H9 (cell line): ENCODE results near the gene FAM149A. TPM values are rescaled to one million over a fixed set of nuclear protein-coding genes. Genes with fewer than 3 reads are reported as not detected.

ENCODE experiments used
- DNase-seq: peaks from one replicate; pipeline ENCODE4 v3.0.0-alpha.2; 2017
- H2AFZ ChIP-seq: one replicate; pipeline ENCODE4 v1.6.1; 2013; ENCODE audit warnings: mild to moderate bottlenecking, low read length, control low read depth, moderate library complexity
- H2AK5ac ChIP-seq: 2 replicates; pipeline ENCODE4 v1.6.1; 2013; ENCODE audit warnings: low read length, control low read depth, mixed read lengths; ENCODE audit not compliant: insufficient read length
- H2BK120ac ChIP-seq: one replicate; pipeline ENCODE4 v1.6.1; 2013; ENCODE audit warnings: low read depth, mild to moderate bottlenecking, low read length, control low read depth, inconsistent platforms; ENCODE audit not compliant: poor library complexity, severe bottlenecking
- H2BK12ac ChIP-seq: 2 replicates; pipeline ENCODE4 v1.6.1; 2013; ENCODE audit warnings: low read length, control low read depth, mixed read lengths, low read depth; ENCODE audit not compliant: insufficient read length
- H2BK15ac ChIP-seq: 2 replicates; pipeline ENCODE4 v1.6.1; 2013; ENCODE audit warnings: low read depth, low read length, control low read depth
- H2BK20ac ChIP-seq: one replicate; pipeline ENCODE4 v1.6.1; 2013; ENCODE audit warnings: low read depth, mild to moderate bottlenecking, low read length, control low read depth, inconsistent platforms; ENCODE audit not compliant: poor library complexity, severe bottlenecking
- H2BK5ac ChIP-seq: 2 replicates; pipeline ENCODE4 v1.6.1; 2013; ENCODE audit warnings: low read length, control low read depth, mixed read lengths; ENCODE audit not compliant: insufficient read length
- H3K14ac ChIP-seq: 2 replicates; pipeline ENCODE4 v1.6.1; 2013; ENCODE audit warnings: low read length, control low read depth; ENCODE audit not compliant: insufficient read depth
- H3K18ac ChIP-seq: 2 replicates; pipeline ENCODE4 v1.6.1; 2013; ENCODE audit warnings: low read depth, mild to moderate bottlenecking, mixed read lengths, low read length, control low read depth; ENCODE audit not compliant: insufficient read length
- H3K23ac ChIP-seq: 2 replicates; pipeline ENCODE4 v1.6.1; 2013; ENCODE audit warnings: low read length, control low read depth, mixed read lengths, low read depth; ENCODE audit not compliant: insufficient read length
- H3K23me2 ChIP-seq: 2 replicates; pipeline ENCODE4 v1.6.1; 2013; ENCODE audit warnings: low read depth, mild to moderate bottlenecking, mixed read lengths, low read length, control low read depth; ENCODE audit not compliant: insufficient read length, poor library complexity, severe bottlenecking
- H3K27ac ChIP-seq: 2 replicates; pipeline ENCODE4 v1.5.1; 2013; ENCODE audit warnings: low read length, control low read depth, mixed read lengths, low read depth; ENCODE audit not compliant: insufficient read length
- H3K27me3 ChIP-seq: 2 replicates; pipeline ENCODE4 v1.6.1; 2013; ENCODE audit warnings: low read length, control low read depth, inconsistent platforms; ENCODE audit not compliant: insufficient read depth
- H3K4ac ChIP-seq: 2 replicates; pipeline ENCODE4 v1.6.1; 2013; ENCODE audit warnings: low read depth, mild to moderate bottlenecking, control low read depth, inconsistent platforms, low read length, moderate library complexity
- H3K4me1 ChIP-seq: 2 replicates; pipeline ENCODE4 v1.6.1; 2013; ENCODE audit warnings: low read length, control low read depth, inconsistent platforms; ENCODE audit not compliant: insufficient read depth
- H3K4me2 ChIP-seq: 2 replicates; pipeline ENCODE4 v1.6.1; 2013; ENCODE audit warnings: low read length, control low read depth, mixed read lengths; ENCODE audit not compliant: insufficient read length, insufficient read depth
- H3K56ac ChIP-seq: 2 replicates; pipeline ENCODE4 v1.6.1; 2013; ENCODE audit warnings: low read depth, mild to moderate bottlenecking, mixed read lengths, low read length, control low read depth; ENCODE audit not compliant: insufficient read length
- H3K79me1 ChIP-seq: 2 replicates; pipeline ENCODE4 v1.6.1; 2013; ENCODE audit warnings: low read depth, mild to moderate bottlenecking, moderate library complexity, low read length, control low read depth, inconsistent platforms; ENCODE audit not compliant: insufficient read depth, poor library complexity, severe bottlenecking
- H3K79me2 ChIP-seq: 2 replicates; pipeline ENCODE4 v1.6.1; 2013; ENCODE audit warnings: low read length, control low read depth, inconsistent platforms; ENCODE audit not compliant: insufficient read depth
- H3K9ac ChIP-seq: 2 replicates; pipeline ENCODE4 v1.6.1; 2013; ENCODE audit warnings: low read length, control low read depth, mixed read lengths; ENCODE audit not compliant: insufficient read length; ENCODE audit errors: extremely low read depth
- H3K9me3 ChIP-seq: one replicate; pipeline ENCODE4 v1.6.1; 2013; ENCODE audit warnings: low read depth, low read length, inconsistent platforms; ENCODE audit not compliant: control insufficient read depth
- H3T11ph ChIP-seq: one replicate; pipeline ENCODE4 v1.6.1; 2013; ENCODE audit warnings: mild to moderate bottlenecking, low read length, control low read depth, inconsistent platforms
- H4K20me1 ChIP-seq: one replicate; pipeline ENCODE4 v1.6.1; 2013; ENCODE audit not compliant: control insufficient read depth, insufficient read length, insufficient read depth
- H4K5ac ChIP-seq: 2 replicates; pipeline ENCODE4 v1.6.1; 2013; ENCODE audit warnings: low read depth, mild to moderate bottlenecking, mixed read lengths, low read length, control low read depth; ENCODE audit not compliant: insufficient read length
- H4K8ac ChIP-seq: replicated peaks from 2 replicates; pipeline ENCODE4 v1.6.1; 2013; ENCODE audit warnings: low read length, control low read depth, mixed read lengths, low read depth; ENCODE audit not compliant: insufficient read length
- H4K91ac ChIP-seq: 2 replicates; pipeline ENCODE4 v1.6.1; 2013; ENCODE audit warnings: low read depth, mild to moderate bottlenecking, moderate library complexity, mixed read lengths, low read length, control low read depth; ENCODE audit not compliant: insufficient read length
- H3K27ac Mint-ChIP-seq, 3 experiments: 2 replicates in 2 of 3; 3 replicates in 1 of 3; pipeline ENCODE4 v1.8.0; 2020 to 2021; ENCODE audit warnings: mixed read lengths in 3 of 3, mild to moderate bottlenecking in 1 of 3, moderate library complexity in 1 of 3
- H3K27me3 Mint-ChIP-seq: 2 replicates; pipeline ENCODE4 v1.8.0; 2021; ENCODE audit warnings: low read depth, mild to moderate bottlenecking, moderate library complexity, mixed read lengths
- H3K36me3 Mint-ChIP-seq, 3 experiments: 2 replicates in 2 of 3; 3 replicates in 1 of 3; pipeline ENCODE4 v1.8.0; 2020 to 2021; ENCODE audit warnings: low read depth in 3 of 3, mixed read lengths in 3 of 3; ENCODE audit not compliant: insufficient read depth in 1 of 3
- H3K4me1 Mint-ChIP-seq, 2 experiments: 2 replicates each; pipeline ENCODE4 v1.8.0; 2020; ENCODE audit warnings: mixed read lengths in 2 of 2
- H3K4me3 Mint-ChIP-seq, 2 experiments: 2 replicates in 1 of 2; 3 replicates in 1 of 2; pipeline ENCODE4 v1.8.0; 2020 to 2021; ENCODE audit warnings: mild to moderate bottlenecking in 2 of 2, mixed read lengths in 2 of 2, moderate library complexity in 1 of 2
- H3K9me3 Mint-ChIP-seq, 2 experiments: 2 replicates in 1 of 2; 3 replicates in 1 of 2; pipeline ENCODE4 v1.8.0; 2020; ENCODE audit warnings: mild to moderate bottlenecking in 2 of 2, mixed read lengths in 2 of 2, moderate library complexity in 1 of 2
- WGBS: extraction: QIAGEN DNeasy Blood & Tissue Kit; methylation state at CpG from one replicate; pipeline ENCODE4 v1.1.7; 2013; ENCODE audit warnings: missing lambda C conversion rate, low lambda C conversion rate, mixed read lengths; ENCODE audit not compliant: insufficient read length; ENCODE audit errors: extremely low coverage; 5-methylcytosine and 5-hydroxymethylcytosine counted together
- total RNA-seq: library from RNA; stranded (reverse); gene quantifications from 2 replicates; pipeline ENCODE4 v1.2.1, GENCODE V29; 2021
- TF ChIP-seq, protein P1 (sequence below): fragments of 200-600 bp; sonication (generic); conservative IDR thresholded peaks from 3 replicates; pipeline ENCODE4 v1.8.0; 2021; ENCODE audit warnings: antibody characterized with exemption, mild to moderate bottlenecking

Gene FAM149A
- total RNA-seq, 1 experiment from 2014 or later: 5.9 TPM

DNA sequence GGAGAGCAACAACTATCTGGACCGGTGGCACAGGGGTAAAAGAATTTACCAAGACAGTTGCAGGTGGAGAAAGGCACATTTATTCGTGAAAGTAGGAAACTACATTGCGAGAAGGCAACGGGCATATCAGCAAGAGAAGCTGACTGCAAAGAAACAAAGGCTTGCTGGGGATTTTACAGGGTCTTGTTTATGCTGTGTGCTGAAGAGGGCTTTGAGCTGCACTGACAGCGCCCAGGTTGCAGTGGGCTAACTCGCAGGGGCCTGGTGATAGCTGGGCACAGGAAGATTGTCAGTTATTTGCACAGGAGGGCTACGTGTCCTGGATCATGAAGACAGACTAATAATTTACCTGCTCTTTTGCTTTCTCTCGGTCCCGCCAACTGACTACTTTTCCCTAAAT lies 24.8 kb upstream of the FAM149A start:
- H4K20me1 ChIP-seq: no peaks in the 10 kb centered on the region
- no peak overlapping the region for H3K18ac ChIP-seq
- no peak overlapping the region for H2AFZ ChIP-seq
- no CpG with 5 or more reads among the region's 9 CpGs for WGBS
- H3K79me2 ChIP-seq: no peaks in the 10 kb centered on the region
- no peak overlapping the region for H2BK120ac ChIP-seq
- no peak overlapping the region for H3K4me2 ChIP-seq
- Mint-ChIP-seq H3K4me1 (peaks cover 29 to 39% of the 10 kb centered on the region in 2 experiments), H3K27ac (peak overlapping the region in 2 of 3 experiments; percentile 25 to 38; a peak in 3 of 7 replicates), H3K36me3 (peaks cover 0 to 16% (median 2%) of the 10 kb centered on the region in 3 experiments; a peak in 3 of 7 replicates), H3K27me3 (peaks cover 2% of the 10 kb centered on the region; the same call in 1 of the 2 replicates), H3K9me3 (peaks cover 0 to 2% of the 10 kb centered on the region in 2 experiments; a peak in 2 of 5 replicates), H3K4me3 (peak overlapping the region in 1 of 2 experiments; percentile 28; a peak in 1 of 5 replicates)
- DNase-seq: no peak
- H2BK12ac ChIP-seq: no peak overlapping the region
- no peak overlapping the region for H3T11ph ChIP-seq
- no peaks in the 10 kb centered on the region for H3K23me2 ChIP-seq
- H4K5ac ChIP-seq: no peak overlapping the region
- H3K27me3 ChIP-seq: no peaks in the 10 kb centered on the region
- H3K4ac ChIP-seq: no peak overlapping the region
- H3K27ac ChIP-seq: no peak overlapping the region
- H3K56ac ChIP-seq: no peak overlapping the region
- H3K4me1 ChIP-seq: peaks cover 4% of the 10 kb centered on the region; the same call in 1 of the 2 replicates
- no peak overlapping the region for H3K23ac ChIP-seq
- H3K14ac ChIP-seq: no peak overlapping the region
- H2BK20ac ChIP-seq: no peak overlapping the region
- H3K9me3 ChIP-seq: no peaks in the 10 kb centered on the region
- H2BK5ac ChIP-seq: no peak overlapping the region
- no peak overlapping the region for H3K9ac ChIP-seq
- no peak overlapping the region for H4K91ac ChIP-seq
- TF ChIP-seq, protein P1, sequence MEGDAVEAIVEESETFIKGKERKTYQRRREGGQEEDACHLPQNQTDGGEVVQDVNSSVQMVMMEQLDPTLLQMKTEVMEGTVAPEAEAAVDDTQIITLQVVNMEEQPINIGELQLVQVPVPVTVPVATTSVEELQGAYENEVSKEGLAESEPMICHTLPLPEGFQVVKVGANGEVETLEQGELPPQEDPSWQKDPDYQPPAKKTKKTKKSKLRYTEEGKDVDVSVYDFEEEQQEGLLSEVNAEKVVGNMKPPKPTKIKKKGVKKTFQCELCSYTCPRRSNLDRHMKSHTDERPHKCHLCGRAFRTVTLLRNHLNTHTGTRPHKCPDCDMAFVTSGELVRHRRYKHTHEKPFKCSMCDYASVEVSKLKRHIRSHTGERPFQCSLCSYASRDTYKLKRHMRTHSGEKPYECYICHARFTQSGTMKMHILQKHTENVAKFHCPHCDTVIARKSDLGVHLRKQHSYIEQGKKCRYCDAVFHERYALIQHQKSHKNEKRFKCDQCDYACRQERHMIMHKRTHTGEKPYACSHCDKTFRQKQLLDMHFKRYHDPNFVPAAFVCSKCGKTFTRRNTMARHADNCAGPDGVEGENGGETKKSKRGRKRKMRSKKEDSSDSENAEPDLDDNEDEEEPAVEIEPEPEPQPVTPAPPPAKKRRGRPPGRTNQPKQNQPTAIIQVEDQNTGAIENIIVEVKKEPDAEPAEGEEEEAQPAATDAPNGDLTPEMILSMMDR: no peak
- no peak overlapping the region for H2AK5ac ChIP-seq
- no peaks in the 10 kb centered on the region for H3K79me1 ChIP-seq
- H4K8ac ChIP-seq: no peak overlapping the region
- no peak overlapping the region for H2BK15ac ChIP-seq
